NCI-H2107 (cell line): ENCODE results near the gene TSPAN5.
"Not testable (repeated sequence)": the region's sequence is repeated elsewhere in the genome, so short reads cannot be mapped to it uniquely, and the experiment has no call there.

Experiments
- DNase-seq: peaks from one replicate; lab custom pipeline; 2025; lab: John Stamatoyannopoulos, UW

TSPAN5 gene

GRCh38 chr4:98546910-98547594 lies 111.4 kb downstream of the TSPAN5 start:
- DNase-seq: no peak

- DNase-seq: no peak
Observed at GRCh38 chr4:98544818-98545414, 113.5 kb downstream of the TSPAN5 start.

- no peak for DNase-seq
Observed at GRCh38 chr4:98544141-98544817, 114.1 kb downstream of the TSPAN5 start.

DNA sequence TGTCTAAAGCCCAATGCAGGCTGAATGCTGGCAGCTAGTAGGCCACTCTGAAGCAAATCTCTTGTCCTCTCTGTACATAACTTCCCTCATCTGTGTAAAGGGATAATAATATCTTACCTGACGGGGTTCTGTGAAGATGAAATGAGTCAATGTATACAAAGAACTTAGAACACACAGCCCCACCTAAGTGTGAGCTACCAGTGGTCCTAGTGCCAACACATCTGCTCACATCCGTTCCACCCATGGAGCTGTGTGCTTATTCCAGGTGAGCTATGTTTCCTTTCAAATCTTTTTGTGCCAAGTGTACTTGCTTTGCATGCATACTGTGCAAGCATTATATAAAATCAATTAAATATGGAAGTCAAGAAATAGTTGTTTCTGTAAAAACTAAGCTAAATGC lies 116.4 kb downstream of the TSPAN5 start:
- DNase-seq: no peak

GRCh38 chr4:98540803-98541202 lies 117.6 kb downstream of the TSPAN5 start:
- DNase-seq: no peak

GRCh38 chr4:98539741-98540140 lies 118.7 kb downstream of the TSPAN5 start:
- no peak for DNase-seq

DNA sequence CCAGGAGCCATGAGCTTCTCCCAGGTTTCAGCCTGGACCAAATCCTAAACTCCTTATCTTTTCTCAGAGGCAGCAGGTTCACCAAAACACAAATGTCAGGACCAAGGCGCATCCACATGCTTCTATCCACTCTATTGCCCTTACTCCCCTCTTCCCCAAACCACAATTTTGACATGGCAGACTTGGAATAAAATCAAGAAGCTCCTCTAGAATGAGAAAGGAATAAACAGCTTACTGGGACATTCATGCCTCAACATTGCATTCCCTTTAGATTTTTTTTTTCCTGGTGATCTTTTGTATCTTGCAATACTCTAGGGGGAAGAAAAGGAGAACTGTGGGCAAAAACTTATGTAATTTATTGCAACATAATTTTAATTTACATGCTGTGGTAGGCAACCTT lies 119.1 kb downstream of the TSPAN5 start:
- DNase-seq: no peak

DNA sequence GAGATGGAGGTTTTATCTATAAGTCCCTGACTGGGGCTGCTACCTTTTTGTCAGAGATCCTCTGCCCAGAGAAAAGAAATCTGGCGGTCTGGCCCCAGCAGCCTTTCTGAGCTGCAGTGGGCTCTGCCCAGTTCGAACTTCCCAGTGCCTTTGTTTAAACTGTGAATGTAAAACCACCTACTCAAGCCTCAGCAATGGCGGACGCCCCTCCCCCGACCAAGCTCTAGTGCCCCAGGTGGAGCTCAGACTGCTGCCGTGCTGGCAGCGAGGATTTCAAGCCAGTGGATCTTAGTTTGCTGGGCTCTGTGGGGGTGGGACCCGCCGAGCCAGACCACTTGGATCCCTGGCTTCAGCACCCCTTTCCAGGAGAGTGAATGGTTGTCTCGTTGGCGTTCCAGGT lies 121.8 kb downstream of the TSPAN5 start:
- no peak for DNase-seq

DNA sequence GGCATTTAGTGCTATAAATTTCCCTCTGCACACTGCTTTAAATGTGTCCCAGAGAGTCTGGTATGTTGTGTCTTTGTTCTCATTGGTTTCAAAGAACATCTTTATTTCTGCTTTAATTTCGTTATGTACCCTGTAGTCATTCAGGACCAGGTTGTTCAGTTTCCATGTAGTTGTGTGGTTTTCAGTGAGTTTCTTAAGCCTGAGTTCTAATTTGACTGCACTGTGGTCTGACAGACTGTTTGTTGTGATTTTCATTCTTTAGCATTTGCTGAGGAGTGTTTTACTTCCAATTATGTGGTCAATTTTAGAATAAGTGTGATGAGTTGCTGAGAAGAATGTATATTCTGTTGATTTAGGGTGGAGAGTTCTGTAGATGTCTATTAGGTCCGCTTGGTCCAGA lies 124.3 kb downstream of the TSPAN5 start:
- not testable (repeated sequence) for DNase-seq

DNA sequence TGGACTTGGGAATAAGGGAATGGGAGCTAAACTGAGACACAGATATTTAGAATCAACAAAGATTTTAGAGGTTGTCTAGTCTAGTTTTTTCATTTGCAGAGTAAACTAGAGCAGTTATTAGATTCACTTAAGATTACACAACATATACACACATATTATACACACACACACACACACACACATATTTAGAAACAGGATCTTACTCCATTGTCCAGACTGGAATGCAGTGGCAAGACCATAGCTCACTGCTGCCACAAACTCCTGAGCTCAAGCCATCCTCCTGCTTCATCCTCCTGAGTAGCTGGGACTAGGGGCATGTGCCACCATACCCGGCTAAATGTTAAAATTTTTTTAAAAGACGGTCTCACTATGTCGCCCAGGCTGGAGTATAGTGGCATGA lies 127.8 kb downstream of the TSPAN5 start:
- DNase-seq: no peak

GRCh38 chr4:98529970-98530569 lies 128.3 kb downstream of the TSPAN5 start:
- DNase-seq: no peak

- DNase-seq: no peak
Observed at GRCh38 chr4:98528882-98529281, 129.5 kb downstream of the TSPAN5 start.

DNA sequence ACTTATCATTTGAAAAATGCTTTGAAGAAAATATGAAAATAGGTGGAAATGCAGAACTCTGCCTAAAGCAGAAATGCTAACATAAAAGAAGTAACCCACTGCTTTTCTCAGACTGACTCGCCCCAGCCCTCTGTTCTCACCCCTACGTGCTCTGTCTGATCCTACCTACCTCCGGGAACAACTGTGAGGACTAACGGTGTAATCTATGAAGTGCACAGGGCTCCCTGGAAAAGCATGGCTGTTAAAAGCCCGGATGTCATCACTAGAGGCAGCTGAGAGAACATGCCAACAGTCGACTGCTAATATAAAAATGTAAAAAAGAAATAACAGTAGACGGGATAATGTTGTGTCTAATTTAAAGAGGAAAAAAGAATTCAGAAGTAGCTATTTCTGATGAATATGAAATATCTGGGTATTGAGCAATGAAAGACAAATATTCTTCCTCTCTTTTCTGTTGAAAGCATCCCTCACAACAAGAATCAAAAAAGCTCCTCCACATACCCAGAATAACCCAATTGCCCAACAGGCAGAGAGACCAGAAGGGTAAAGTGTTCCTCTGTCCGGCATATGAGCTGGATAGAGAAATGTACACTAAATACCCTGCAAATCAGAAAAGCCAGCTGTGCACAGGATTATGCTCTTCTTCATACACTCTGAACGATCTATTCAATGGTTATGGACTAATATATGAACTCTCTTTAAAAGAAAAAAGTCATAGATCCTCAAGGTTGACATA lies 130.7 kb downstream of the TSPAN5 start:
- DNase-seq: no peak

GRCh38 chr4:98524230-98524629 lies 134.2 kb downstream of the TSPAN5 start:
- DNase-seq: no peak

DNA sequence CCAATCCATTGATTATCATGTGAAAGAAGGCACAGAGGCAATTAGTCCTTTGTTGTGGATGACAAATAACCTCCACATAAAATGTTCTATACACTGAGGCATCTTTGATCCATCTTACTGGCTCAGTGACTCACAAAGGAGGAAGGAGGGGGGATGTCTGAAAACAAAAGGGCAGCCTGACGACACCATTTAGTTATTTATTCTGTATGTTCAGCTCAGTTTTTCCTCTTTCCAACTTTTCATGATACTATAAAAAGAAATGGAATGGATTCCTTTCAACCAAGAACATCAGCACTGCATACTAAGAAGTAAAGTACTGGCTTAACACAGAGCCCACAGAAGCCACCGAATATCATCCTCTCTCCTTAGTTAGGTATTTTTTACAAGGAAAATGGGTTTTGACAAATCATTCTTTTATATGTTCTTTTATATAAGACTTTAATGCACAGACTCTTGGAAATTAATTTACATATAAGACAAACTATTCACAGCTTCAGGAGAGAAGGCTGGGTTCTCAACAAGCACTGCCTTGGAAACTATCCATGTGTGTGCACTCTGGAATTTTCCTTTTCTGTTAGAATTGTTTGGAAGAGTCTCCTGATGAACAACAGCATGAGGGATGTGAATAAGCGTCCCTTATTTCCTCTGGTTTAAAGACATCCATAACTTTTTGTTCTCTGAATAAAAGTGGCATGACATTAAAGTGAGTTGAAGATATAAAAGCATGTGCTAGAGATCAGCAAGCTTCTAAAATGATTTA lies 135.6 kb downstream of the TSPAN5 start:
- no peak for DNase-seq

DNA sequence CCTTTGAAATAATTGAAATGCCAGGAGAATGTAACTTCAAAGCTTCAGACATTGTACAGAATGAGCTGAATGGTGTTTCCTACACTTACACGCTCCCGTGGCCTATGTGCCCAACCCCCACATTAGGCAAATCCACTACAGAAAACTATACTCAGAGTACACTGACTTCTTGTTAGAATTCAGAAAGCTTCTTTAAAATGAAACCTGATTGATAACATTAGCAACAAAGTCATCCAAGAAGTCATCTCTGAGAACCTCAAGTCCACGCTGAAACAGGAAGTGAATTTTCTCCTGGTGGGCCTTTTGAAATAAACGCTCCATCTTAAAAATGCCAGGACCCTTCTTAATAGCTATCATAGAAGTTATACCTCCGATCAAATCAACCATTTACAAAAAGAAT lies 136.3 kb downstream of the TSPAN5 start:
- no peak for DNase-seq

GRCh38 chr4:98521486-98521885 lies 136.9 kb downstream of the TSPAN5 start:
- no peak for DNase-seq

DNA sequence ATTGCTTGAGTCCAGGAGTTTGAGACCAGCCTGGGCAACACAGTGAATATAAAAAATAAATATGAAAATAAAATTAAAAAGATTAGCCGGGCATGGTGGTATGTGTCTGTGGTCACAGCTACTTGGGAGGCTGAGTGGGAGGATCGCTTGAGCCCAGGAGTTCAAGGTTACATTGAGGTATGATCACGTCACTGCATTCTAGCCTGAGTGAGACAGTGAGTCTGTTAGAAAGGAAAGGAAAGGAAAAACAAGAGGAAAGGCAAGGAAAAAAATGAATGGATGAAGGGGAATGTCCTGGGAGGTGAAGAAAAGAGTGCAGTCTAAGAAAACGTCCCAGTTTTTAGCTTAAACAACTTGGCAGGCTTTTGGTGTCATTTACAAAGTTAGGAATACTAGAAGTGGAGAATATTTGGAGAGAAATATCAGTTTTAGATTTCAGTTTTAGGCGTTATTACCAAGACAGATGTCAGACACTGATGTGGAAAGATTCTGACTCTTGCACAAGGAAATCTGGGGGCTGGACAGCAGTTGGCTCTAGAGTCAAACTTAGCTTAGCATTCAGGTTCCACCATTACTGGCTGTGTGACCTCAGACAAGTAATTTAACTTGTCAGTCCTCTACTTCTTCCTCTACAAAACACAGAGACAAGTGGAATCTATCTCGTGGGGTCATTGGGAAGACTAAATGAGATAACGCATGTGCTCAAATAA lies 139.0 kb downstream of the TSPAN5 start:
- DNase-seq: no peak

DNA sequence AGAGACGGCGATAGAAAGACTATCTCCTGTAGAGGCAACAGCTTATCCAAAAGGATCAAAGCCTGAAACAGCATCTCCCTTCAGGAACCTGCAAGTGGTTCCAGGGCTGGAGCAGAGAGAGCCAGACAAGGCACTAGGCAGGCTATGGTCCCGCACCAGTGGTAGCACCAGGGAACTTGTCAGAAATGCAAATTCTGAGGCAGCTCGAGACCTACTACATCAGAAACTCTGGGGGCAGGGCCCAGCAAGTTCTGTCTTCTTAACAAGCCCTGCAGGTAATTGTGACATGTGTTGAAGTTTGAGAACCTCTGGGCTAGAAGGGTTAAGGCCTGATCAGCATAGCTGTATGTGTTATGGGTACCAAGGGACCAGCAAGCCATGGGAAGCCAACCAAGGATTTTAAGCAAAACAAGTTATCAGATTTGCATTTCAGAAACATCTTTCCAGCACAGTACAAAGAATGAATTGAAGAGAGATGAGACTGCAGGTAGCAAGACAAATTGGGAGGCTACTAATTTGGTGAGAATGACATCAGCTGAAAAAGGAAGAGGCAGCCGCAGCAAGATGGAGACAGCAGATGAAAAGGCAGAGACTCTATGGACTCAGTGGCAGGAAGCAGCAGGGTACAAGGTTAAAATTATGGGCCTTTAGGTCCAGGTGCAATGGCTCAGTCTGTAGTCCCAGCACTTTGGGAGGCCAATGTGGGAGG lies 139.7 kb downstream of the TSPAN5 start:
- no peak for DNase-seq
